C4-2B (cell line): ENCODE data around the gene COPS3.
"Not testable (repeated sequence)": the region's sequence is repeated elsewhere in the genome, so short reads cannot be mapped to it uniquely, and the experiment has no call there.

ENCODE experiments used
- H3K27ac ChIP-seq: fragments of 450-650 bp; 2 replicates; pipeline ENCODE4 v1.5.1; 2017
- ZFX ChIP-seq: fragments of 450-650 bp; IDR thresholded peaks from 2 replicates; pipeline ENCODE4 v1.6.1; 2017
- TF ChIP-seq, protein P1 (sequence below): fragments of 450-650 bp; conservative IDR thresholded peaks from 2 replicates; pipeline ENCODE4 v1.5.1; 2017; ENCODE audit warnings: mild to moderate bottlenecking

The COPS3 gene

DNA sequence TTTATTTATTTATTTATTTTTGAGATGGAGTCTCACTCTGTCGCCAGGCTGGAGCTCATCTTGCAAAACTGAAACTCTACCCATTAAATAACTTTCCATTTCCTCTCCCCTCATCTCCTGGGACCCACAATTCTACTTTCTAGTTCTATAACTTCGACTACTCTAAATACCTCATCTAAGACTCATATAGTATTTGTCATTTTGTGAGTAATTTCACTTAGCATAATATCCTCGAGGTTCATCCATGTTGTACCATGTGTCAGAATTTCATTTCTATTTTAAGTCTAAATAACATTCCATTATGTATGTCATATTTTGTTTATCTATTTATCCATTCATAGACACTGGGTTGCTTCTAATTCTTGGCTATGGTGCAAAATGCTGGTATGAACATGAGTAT, 17.1 kb upstream of the COPS3 start:
- TF ChIP-seq, protein P1, sequence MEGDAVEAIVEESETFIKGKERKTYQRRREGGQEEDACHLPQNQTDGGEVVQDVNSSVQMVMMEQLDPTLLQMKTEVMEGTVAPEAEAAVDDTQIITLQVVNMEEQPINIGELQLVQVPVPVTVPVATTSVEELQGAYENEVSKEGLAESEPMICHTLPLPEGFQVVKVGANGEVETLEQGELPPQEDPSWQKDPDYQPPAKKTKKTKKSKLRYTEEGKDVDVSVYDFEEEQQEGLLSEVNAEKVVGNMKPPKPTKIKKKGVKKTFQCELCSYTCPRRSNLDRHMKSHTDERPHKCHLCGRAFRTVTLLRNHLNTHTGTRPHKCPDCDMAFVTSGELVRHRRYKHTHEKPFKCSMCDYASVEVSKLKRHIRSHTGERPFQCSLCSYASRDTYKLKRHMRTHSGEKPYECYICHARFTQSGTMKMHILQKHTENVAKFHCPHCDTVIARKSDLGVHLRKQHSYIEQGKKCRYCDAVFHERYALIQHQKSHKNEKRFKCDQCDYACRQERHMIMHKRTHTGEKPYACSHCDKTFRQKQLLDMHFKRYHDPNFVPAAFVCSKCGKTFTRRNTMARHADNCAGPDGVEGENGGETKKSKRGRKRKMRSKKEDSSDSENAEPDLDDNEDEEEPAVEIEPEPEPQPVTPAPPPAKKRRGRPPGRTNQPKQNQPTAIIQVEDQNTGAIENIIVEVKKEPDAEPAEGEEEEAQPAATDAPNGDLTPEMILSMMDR = no peak
- TF ChIP-seq ZFX = no peak
- H3K27ac ChIP-seq = no peak overlapping the region

DNA sequence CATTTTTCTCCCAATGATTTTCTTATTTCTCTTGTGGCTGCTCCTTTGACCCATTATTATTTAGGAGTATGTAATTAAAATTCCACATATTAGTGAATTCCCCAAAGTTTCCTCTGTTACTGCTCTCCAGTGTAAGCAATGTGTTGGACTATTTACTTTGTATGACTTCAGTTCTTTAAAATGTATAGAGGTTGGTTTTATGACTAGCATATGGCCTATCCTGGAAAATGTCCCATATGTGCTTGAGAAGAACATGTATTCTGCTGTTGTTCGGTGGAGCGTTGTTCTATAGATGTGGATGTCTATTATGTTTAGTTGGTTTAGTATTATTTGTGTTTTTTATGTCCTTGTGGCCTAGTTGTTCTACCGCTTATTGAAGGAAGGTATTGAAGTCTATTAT, 16.2 kb upstream of the COPS3 start:
- no peak for TF ChIP-seq ZFX
- TF ChIP-seq, protein P1 = no peak
- no peak overlapping the region for H3K27ac ChIP-seq

DNA sequence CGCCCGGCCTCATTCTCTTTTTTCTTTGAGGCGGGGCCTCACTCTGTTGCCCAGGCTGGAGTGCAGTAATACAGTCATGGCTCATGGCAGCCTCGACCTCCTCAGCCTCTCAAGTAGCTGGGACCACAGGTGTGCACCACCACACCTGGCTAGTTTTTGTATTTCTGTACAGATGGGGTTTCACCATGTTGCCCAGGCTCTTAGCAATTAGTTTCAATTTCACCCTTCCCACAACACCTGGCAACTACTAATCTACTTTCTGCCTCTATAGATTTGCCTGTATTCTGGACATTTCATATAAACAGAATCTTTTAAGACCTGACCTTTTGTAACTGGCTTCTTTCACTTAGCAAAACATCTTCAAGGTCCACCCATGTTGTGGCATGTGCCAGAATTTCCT, 14.1 kb upstream of the COPS3 start:
- no peak overlapping the region for H3K27ac ChIP-seq
- no peak for TF ChIP-seq ZFX
- TF ChIP-seq, protein P1 = no peak

DNA sequence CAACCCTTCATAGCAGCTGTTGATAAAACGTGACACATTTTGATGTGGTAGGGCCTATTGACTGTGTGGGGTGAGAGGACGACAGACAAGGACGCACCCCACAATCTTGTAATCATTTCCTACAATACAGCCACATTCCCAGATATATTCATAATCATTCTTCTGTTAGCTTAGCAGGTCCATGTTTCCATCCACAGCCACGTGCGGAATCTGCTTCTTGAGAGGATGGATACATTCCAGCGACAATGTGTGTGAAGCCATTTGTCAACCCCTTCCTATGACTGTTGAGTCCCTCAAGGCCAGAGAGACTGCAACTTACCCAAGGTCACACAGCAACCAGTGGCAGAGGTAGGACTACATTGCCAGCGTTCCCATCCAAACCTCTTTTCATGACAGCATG, 8.7 kb upstream of the COPS3 start:
- TF ChIP-seq, protein P1 = no peak
- TF ChIP-seq ZFX = no peak
- H3K27ac ChIP-seq = no peak overlapping the region

DNA sequence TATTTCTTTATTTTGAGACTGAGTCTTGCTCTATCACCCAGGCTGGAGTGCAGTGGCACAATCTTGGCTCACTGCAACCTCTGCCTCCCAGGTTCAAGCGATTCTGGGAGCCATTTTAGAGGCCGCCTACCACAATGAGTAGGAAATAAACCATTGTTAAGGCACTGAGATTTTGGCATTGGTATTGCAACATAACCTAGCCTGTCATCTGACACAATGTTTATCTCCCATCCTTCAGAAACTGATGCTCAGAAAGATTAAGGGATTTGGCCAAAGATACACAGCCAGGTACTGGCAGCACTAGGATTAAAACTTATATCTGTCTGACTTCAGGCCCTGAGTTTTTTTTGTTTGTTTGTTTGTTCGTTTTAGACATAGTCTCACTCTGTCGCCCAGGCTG, 8.0 kb upstream of the COPS3 start:
- H3K27ac ChIP-seq = no peak overlapping the region
- TF ChIP-seq, protein P1 = no peak
- no peak for TF ChIP-seq ZFX

DNA sequence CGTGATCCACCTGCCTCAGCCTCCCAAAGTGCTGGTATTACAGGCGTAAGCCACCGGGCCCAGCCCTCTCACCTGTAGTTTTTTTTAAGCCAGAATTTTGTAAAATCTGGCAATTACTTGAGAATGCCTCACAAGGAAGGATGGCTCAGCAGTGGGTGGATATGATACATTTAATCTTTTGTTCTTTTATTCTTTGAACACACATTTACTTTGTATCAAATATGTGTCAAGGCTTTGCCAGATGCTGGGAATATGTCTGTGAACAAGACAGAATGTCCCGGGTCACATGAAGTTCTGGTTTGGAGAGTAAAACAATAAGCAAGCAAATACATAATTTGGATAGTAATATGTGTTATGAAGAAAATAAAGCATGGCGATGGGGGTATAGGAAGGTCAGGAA, 4.9 kb upstream of the COPS3 start:
- H3K27ac ChIP-seq = no peak overlapping the region
- TF ChIP-seq, protein P1 = no peak
- no peak for TF ChIP-seq ZFX

DNA sequence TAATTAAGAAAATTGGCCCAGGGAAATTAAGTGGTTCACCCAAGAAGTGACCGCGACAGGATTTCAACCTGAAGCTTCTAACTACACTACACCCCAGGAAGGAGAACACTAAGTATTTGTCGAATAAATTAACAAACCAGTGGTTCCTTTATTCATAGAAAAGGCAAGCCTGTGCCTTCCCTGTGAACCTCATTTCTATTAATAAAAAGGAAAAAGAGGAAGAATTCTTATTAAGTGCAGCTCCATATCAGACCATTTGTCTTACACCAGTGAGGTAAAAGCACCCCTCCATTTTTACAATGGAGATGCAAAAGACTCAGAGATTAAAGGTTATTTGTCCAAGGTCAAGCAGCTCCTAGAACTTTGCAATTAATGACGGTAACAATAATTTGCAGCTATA, 1.7 kb downstream of the COPS3 start:
- no peak overlapping the region for H3K27ac ChIP-seq
- TF ChIP-seq, protein P1 = no peak
- no peak for TF ChIP-seq ZFX

DNA sequence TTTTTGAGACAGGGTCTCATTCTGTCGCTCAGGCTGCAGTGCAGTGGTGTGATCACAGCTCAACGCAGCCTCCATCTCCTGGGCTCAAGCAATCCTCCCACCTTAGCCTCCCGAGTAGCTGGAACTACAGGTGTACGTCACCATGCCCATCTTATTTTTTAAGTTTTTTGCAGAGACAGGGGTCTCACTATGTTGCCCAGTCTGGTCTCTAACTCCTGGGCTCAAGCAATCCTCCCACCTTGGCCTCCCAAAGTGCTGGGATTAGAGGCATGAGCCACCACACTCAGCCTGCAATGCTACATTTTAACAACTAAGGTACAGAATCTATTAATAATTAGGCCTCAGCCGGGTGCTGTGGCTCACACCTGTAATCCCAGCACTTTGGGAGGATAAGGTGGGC, 3.6 kb downstream of the COPS3 start:
- not testable (repeated sequence) for H3K27ac ChIP-seq
